Memory B cell (primary cell): ENCODE results near the gene SLC1A6.
A peak's percentile ranks its signal among the peaks of the same experiment; 100 is the strongest.
"Not testable (repeated sequence)": the region's sequence is repeated elsewhere in the genome, so short reads cannot be mapped to it uniquely, and the experiment has no call there.

Source experiments
- ATAC-seq: fragments of 150-1000 bp; cut with Tn5 transposase; 2 replicates; pipeline ENCODE4 v1.10.0; 2021; ENCODE audit warnings: low read depth, mild to moderate bottlenecking, moderate library complexity
- DNase-seq, 2 donors: peaks; one replicate each; pipeline ENCODE4 v3.0.0; 2022; ENCODE audit warnings: low spot score in 2 of 2
- H3K27ac Mint-ChIP-seq: one replicate; pipeline ENCODE4 v1.8.0; 2022; ENCODE audit warnings: mild to moderate bottlenecking, moderate library complexity, mixed read lengths
- H3K27me3 Mint-ChIP-seq: one replicate; pipeline ENCODE4 v1.8.0; 2022; ENCODE audit warnings: mixed read lengths
- H3K36me3 Mint-ChIP-seq: one replicate; pipeline ENCODE4 v1.8.0; 2022; ENCODE audit warnings: mild to moderate bottlenecking, mixed read lengths
- H3K4me1 Mint-ChIP-seq: one replicate; pipeline ENCODE4 v1.8.0; 2022; ENCODE audit warnings: mixed read lengths
- H3K4me3 Mint-ChIP-seq: one replicate; pipeline ENCODE4 v1.8.0; 2022; ENCODE audit warnings: mild to moderate bottlenecking, moderate library complexity, mixed read lengths
- H3K9me3 Mint-ChIP-seq: one replicate; pipeline ENCODE4 v1.8.0; 2022; ENCODE audit warnings: mixed read lengths

Gene SLC1A6

DNA sequence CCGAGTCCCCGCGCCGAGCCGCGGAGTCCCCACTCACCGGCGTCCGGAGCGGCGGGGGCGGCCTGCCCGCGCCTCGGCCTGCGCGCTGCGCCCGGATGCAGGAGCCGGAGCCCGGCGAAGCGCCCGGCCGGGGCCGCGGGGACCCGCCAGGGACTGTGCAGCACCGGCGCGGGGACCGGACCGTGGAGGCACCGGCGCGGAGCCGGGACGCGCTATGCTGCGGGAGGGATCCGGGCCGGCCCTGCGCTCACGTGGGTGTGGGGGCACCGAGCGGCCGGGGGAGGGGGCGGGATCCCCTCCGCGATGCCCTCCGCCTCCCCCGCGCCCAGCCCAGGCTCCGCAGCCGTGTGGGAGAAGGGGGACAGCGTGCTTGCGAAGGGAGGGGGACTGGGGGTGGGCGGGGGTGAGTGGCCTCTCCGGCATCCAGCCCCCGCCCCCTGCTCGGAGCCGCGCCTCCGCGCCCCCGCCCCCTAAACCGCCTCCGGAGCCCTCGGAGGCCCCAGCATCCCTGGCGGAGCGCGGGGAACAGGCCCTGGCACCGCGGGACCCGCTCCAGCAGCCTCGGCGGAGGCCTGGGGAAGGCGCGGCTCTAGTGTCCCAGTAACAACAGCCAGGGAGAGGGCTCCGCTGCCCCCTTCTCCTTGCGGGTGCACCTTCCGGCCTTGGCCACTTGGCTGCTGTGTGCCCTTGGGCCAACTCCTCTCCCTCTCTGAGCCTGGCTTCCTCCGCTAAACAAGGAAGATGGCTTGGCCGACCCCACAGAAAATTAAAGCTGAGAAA, at the start of gene SLC1A6:
Gene SLC1A6 (minus strand): TSS at position 389 of the 780 bp plus-strand sequence. CDS start 6,954 bp downstream, outside the sequence.
- Mint-ChIP-seq H3K4me1 (peaks cover 7% of the 10 kb centered on the region), H3K36me3 (no peaks in the 10 kb centered on the region), H3K27me3 (peaks cover 18% of the 10 kb centered on the region), H3K4me3 (peak within 1 kb of the TSS; percentile 57), H3K27ac (no peak within 1 kb of the TSS), H3K9me3 (no peaks in the 10 kb centered on the region)
- no peak for DNase-seq
- no peak for ATAC-seq

DNA sequence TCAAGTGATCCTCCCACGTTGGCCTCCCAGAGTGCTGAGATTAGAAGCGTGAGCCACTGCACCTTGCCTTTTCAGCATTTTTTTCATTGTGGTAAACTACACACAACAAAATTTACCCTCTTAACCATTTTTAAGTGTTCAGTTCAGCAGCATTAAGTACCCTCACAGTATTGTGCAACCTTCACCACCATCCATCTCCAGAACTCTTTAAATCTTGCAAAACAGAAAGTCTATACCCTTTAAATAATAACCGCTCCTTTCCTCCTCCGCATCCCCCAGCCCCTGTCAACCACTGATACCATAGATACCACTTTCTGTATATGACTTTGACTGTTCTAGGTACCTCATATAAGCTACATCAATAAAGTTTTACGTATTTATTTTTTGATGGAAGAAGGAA, 48.8 kb upstream of the SLC1A6 start:
- DNase-seq, result no peak
- Mint-ChIP-seq H3K4me1 (no peaks in the 10 kb centered on the region), H3K27me3 (peaks cover 11% of the 10 kb centered on the region), H3K27ac (no peak overlapping the region), H3K9me3 (peaks cover 2% of the 10 kb centered on the region), H3K36me3 (no peaks in the 10 kb centered on the region), H3K4me3 (no peak overlapping the region)
- no peak for ATAC-seq

DNA sequence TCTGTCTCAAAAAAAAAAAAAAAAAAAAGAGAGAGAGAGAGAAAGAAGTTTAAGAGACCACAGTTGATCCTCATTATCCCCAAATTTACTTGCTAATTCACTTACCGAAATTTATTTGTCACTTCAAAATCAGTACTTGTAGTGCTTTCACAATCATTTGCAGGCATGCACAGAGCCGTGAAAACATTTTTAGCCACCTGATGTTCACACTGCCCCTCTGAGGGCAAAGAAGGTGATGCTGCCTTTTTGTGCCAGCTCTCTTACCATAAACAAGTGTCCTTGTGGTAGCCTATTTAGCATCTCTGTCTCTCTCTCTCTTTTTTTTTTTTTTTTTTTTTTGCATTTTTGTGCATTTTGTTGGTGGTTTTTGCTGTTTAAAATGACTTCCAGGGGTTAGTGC, 45.6 kb upstream of the SLC1A6 start:
- no peak overlapping the region for H3K27ac Mint-ChIP-seq
- peaks cover 7% of the 10 kb centered on the region for H3K27me3 Mint-ChIP-seq
- DNase-seq (no peak), ATAC-seq (peak; percentile 37)
- no peaks in the 10 kb centered on the region for H3K9me3 Mint-ChIP-seq
- no peak overlapping the region for H3K4me3 Mint-ChIP-seq
- no peaks in the 10 kb centered on the region for H3K4me1 Mint-ChIP-seq
- H3K36me3 Mint-ChIP-seq, result no peaks in the 10 kb centered on the region

DNA sequence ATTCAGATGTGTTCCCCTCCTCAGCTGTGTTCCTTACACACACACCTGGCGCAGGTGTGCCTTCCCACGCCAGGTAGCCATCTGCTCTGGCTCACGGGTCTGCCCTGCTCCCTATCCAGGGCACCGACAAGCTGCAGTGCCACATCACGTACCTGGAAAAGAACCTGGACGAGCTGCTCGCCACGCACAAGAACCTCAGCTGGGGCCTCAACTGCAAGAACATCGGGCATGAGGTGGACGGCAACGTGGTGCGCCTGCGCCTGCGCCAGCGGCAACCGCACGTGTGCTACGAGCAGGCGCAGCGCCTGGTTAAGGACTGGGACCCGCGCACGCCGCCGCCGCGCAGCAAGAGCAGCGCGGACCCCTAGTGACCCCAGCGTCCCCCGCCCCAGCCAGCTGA, 43.1 kb upstream of the SLC1A6 start:
- H3K36me3 Mint-ChIP-seq, result no peaks in the 10 kb centered on the region
- no peaks in the 10 kb centered on the region for H3K9me3 Mint-ChIP-seq
- H3K27me3 Mint-ChIP-seq, result peaks cover 9% of the 10 kb centered on the region
- ATAC-seq, result no peak
- H3K27ac Mint-ChIP-seq, result no peak overlapping the region
- H3K4me3 Mint-ChIP-seq, result no peak overlapping the region
- H3K4me1 Mint-ChIP-seq, result no peaks in the 10 kb centered on the region
- DNase-seq, result no peak

DNA sequence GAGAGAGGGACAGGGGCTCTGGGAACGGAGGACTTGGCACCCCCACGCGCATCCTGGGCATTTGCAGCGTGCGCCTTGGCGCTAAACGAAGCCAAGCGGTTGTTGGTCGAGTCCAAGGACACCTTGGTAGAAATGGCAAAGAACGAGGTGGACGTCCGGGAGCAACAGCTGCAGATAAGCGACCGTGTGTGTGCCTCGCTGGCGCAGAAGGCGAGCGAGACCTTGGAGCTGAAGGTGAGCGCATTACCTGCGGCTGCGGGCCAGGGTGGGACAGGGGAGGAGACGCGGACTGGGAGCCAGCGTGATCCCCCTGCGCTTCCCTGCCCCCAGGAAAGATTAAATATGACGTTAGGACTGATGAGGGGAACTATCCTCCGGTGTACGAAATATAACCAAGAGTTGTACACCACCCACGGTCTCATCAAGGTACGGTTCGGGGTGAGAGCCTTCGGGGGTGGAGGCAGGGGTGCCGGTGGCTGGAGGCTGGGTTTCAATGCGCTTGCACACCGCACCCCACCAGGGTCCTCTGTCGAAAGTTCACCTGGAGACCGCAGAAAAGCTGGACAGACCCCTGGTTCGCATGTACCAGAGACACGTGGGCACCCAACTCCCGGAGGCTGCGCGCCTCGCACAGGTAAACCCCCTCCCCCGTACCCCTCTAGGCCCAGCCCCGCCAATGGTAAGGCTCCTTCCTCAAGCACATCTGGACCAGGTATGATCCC, 41.8 kb upstream of the SLC1A6 start:
- Mint-ChIP-seq H3K4me3 (no peak overlapping the region), H3K36me3 (no peaks in the 10 kb centered on the region), H3K27me3 (peaks cover 11% of the 10 kb centered on the region), H3K4me1 (no peaks in the 10 kb centered on the region), H3K27ac (no peak overlapping the region), H3K9me3 (no peaks in the 10 kb centered on the region)
- no peak for DNase-seq
- ATAC-seq, result no peak

DNA sequence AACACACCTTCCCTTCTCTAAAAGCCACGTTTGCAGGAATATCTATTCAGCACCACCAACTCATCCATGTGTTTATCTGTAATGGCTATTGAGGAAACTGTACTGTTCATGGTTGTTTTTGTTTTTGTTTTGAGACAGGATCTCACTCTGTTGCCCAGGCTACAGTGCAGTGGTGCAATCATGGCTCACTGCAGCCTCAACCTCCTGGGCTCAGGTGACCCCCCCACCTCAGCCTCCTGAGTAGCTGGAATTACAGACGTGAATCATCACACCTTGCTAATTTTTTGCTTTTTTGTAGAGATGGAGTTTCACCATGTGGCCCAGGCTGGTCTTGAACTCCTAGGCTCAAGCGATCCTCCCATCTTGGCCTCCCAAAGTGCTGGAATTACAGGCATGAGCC, 39.2 kb upstream of the SLC1A6 start:
- H3K27ac Mint-ChIP-seq, H3K9me3 Mint-ChIP-seq, ATAC-seq, H3K36me3 Mint-ChIP-seq, DNase-seq, H3K4me1 Mint-ChIP-seq, H3K4me3 Mint-ChIP-seq: not testable (repeated sequence)
- peaks cover 16% of the 10 kb centered on the region for H3K27me3 Mint-ChIP-seq

DNA sequence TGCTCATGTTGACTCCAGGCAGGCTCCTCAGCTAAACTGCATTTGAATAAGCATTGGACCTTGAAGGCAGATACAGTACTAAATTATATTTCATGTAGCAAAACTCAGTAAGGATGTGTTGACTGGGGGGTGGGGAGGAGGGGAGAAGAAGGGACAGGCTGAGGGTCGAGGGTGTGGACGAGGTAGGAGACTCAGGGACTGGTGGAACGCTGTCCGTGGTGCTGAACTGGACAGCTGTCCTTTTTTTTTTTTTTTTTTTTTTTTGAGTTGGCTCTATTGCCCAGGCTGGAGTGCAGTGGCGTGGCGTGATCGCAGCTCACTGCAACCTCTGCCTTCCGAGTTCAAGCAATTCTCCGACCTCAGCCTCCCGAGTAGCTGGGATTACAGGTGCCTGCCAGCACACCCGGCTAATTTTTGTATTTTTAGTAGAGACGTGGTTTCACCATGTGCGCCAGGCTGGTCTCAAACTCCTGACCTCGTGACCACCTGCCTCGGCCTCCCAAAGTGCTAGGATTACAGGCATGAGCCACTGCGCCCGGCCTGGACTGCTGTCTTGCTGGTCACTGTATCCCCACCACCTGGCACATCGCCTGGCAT, 36.4 kb upstream of the SLC1A6 start:
- no peak for DNase-seq
- H3K9me3 Mint-ChIP-seq, result no peaks in the 10 kb centered on the region
- no peaks in the 10 kb centered on the region for H3K36me3 Mint-ChIP-seq
- H3K4me1 Mint-ChIP-seq, result no peaks in the 10 kb centered on the region
- no peak overlapping the region for H3K27ac Mint-ChIP-seq
- H3K4me3 Mint-ChIP-seq, result no peak overlapping the region
- no peak for ATAC-seq
- peaks cover 14% of the 10 kb centered on the region for H3K27me3 Mint-ChIP-seq

DNA sequence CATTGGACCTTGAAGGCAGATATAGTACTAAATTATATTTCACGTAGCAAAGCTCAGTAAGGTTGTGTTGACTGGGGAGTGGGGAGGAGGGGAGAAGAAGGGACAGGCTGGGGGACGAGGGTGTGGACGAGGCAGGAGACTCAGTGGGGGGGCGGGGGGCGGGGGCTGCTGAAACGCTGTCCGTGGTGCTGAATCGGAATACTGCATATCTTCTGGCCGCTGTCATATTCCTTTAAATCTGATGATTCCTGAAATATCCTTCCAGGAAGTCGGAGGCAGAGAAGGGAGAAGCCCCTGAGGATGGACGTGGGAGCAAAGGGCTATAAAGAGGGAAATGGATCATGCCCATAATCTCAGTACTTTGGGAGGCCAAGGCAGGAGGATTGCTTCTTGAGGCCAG, 34.9 kb upstream of the SLC1A6 start:
- no peak overlapping the region for H3K4me3 Mint-ChIP-seq

DNA sequence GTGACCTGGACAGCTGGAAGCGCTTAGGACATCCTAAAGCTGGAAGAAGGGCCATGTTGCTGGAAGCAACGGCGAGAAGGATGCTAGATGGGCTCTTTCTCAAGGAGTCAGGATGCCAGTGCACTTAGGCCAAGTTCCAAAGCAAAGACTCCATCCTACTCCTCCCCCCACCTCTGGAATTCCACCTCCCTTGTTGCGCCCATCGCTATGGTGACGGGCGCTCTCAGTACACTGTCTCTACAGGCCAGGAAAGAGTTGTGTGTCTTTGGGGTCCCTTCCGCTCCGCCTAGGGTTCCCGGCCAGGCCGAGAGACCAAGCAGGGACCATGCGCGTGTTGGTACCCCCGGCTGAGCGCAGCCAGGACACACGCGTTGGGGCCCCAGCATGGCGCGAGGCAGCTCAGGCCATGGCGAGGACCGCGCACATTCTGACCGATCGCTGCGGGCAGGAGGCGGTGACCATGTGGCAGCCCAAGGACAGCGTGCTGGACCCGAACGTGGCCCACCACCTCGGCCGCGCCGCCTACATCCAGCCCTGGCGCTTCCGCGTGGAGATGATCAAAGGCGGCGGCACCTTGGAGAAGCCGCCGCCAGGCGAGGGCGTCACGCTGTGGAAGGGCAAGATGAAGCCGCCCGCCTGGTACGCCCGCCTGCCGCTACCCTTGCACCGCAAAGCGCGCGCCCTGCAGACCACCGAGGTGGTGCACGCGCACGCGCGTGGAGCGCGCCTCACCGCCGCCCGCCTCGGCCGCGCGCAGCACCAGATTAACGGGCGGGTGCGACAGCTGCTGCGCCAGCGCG, 31.0 kb upstream of the SLC1A6 start:
- Mint-ChIP-seq H3K27me3 (peaks cover 15% of the 10 kb centered on the region), H3K4me3 (no peak overlapping the region), H3K27ac (no peak overlapping the region), H3K4me1 (peaks cover 2% of the 10 kb centered on the region), H3K9me3 (peaks cover 2% of the 10 kb centered on the region), H3K36me3 (peaks cover 3% of the 10 kb centered on the region)
- no peak for DNase-seq
- ATAC-seq, result no peak

More for the DNA sequence above, 34.9 kb upstream of the SLC1A6 start:
- no peak overlapping the region for H3K27ac Mint-ChIP-seq
- peaks cover 18% of the 10 kb centered on the region for H3K27me3 Mint-ChIP-seq
- no peaks in the 10 kb centered on the region for H3K4me1 Mint-ChIP-seq
- ATAC-seq (no peak), DNase-seq (no peak)
- no peaks in the 10 kb centered on the region for H3K36me3 Mint-ChIP-seq
- H3K9me3 Mint-ChIP-seq, result no peaks in the 10 kb centered on the region

DNA sequence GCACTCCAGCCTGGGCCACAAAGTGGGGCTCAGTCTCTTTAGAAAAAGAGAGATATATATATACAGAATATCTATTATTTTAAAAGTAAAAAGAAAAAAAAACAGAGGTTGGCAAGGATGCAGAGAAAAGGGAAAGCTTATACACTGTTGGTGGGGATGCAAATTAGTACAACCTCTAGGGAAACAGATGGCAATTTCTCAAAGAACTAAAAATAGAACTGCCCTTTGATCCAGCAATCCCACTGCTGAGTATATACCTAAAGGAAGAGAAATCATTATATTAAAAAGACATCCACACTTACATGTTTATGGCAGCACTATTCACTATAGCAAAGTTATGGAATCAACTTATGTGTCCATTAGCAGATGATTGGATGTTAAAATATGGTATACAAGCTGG, 28.6 kb upstream of the SLC1A6 start:
- peaks cover 11% of the 10 kb centered on the region for H3K27me3 Mint-ChIP-seq
- ATAC-seq, result no peak

DNA sequence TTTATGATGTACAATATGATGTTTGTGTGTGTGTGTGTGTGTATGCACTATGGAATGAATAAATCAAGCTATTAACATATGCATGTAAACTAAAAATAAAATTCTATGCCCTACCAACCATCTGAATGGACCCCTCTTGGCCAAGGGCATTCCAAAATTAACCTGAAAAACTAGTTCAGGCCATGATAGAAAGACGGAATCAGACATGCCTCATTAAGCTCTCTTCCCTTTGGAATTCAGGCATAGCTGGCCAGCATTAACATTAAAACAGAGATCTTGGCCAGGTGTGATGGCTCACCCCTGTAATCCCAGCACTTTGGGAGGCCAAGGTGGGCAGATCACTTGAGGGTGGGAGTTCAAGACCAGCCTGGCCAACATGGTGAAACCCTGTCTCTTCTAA, 18.3 kb upstream of the SLC1A6 start:
- Mint-ChIP-seq H3K27me3 (peaks cover 19% of the 10 kb centered on the region), H3K4me3 (no peak overlapping the region), H3K4me1 (no peaks in the 10 kb centered on the region), H3K27ac (no peak overlapping the region), H3K36me3 (no peaks in the 10 kb centered on the region), H3K9me3 (peaks cover 2% of the 10 kb centered on the region)
- DNase-seq, result no peak
- ATAC-seq, result no peak

More for the DNA sequence above, 28.6 kb upstream of the SLC1A6 start:
- Mint-ChIP-seq H3K27ac (no peak overlapping the region), H3K4me3 (no peak overlapping the region), H3K9me3 (peaks cover 2% of the 10 kb centered on the region), H3K36me3 (peaks cover 3% of the 10 kb centered on the region), H3K4me1 (peaks cover 2% of the 10 kb centered on the region)
- no peak for DNase-seq

DNA sequence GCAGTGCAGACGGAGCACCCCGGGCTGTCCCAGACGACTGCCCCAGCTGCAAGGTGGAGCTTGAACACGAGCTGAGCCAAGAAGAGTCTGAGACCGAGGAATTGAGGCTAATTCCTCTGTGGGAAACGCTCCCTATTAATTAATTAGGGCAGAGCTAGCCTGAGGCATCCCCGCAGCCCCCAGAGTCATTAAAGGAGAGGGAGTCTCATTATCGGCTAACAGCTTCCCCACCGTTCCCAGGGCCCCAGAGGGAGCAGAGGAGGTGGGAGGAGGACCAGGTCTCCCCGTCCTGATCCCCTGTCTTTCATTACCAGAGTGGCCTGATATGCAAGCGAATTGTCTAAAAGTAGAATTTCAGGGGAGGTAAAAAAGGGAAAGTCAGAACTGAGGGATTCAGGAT, 13.1 kb upstream of the SLC1A6 start:
- ATAC-seq (no peak), DNase-seq (no peak)
- no peak overlapping the region for H3K4me3 Mint-ChIP-seq
- no peaks in the 10 kb centered on the region for H3K4me1 Mint-ChIP-seq
- no peak overlapping the region for H3K27ac Mint-ChIP-seq
- H3K9me3 Mint-ChIP-seq, result peaks cover 5% of the 10 kb centered on the region
- peaks cover 15% of the 10 kb centered on the region for H3K27me3 Mint-ChIP-seq
- no peaks in the 10 kb centered on the region for H3K36me3 Mint-ChIP-seq

DNA sequence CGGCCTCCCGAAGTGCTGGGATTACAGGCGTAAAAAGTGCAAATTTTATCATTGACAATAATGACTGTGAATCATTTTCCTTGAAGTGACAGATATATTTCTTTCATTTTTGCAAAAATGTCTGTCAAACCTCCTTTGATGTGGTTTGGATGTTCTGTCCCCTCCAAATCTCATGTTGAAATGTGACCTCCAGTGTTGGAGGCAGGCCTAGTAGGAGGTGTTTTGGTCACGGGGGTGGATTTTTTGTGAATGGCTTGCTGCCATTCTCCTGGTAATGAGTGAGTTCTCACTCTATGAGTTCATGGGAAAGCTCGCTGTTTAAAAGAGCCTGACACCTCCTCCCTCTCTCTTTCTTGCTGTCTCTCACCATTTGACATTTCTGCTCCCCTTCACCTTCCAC, 5.5 kb upstream of the SLC1A6 start:
- no peak for DNase-seq

More for the DNA sequence above, 5.5 kb upstream of the SLC1A6 start:
- no peak for ATAC-seq
- Mint-ChIP-seq H3K4me1 (no peaks in the 10 kb centered on the region), H3K27ac (no peak overlapping the region), H3K36me3 (no peaks in the 10 kb centered on the region), H3K9me3 (peaks cover 3% of the 10 kb centered on the region), H3K4me3 (no peak overlapping the region), H3K27me3 (peaks cover 12% of the 10 kb centered on the region)
